ENCODE results near the gene KIRREL3. TPM values are rescaled to one million over a fixed set of nuclear protein-coding genes. Genes with fewer than 3 reads are reported as not detected.

The KIRREL3 gene
- polyA plus RNA-seq, 2 of the 4 experiments (the other 2 are of a cell fraction) = 3.0 to 11.0 TPM

GRCh38 chr11:126598344-126599216, 402.0 kb downstream of the KIRREL3 start:
- no peaks in the 10 kb centered on the region for H3K9me3 ChIP-seq
- no peak for DNase-seq (ENCODE audit: low read depth in 1 of 2, low spot score in 1 of 2)
- H3K4me2 ChIP-seq = no peak overlapping the region
- no peak overlapping the region for H3K27ac ChIP-seq
- no peak for ATAC-seq
- FAIRE-seq = no peak
- 75% methylated on average over 5 of the region's 5 CpGs for WGBS (ENCODE audit: missing lambda C conversion rate)
- H3K4me3 ChIP-seq = no peak overlapping the region
- TF ChIP-seq HDAC2 (IDR thresholded peaks at IDR 0.05) (no peak), RCOR1 (IDR thresholded peaks at IDR 0.05; ENCODE audit: low read depth, low read length) (no peak), GATA3 (IDR thresholded peaks at IDR 0.05; ENCODE audit: borderline replicate concordance) (no peak), ZSCAN20 (CRISPR knock-in tag; IDR thresholded peaks at IDR 0.05) (no peak), BCL3 (IDR thresholded peaks at IDR 0.05) (no peak), ELK1 (IDR thresholded peaks at IDR 0.05; ENCODE audit: low read depth, low read length) (no peak), ZC3H11A (IDR thresholded peaks at IDR 0.05) (no peak), RNF2 (IDR thresholded peaks at IDR 0.05; ENCODE audit: borderline replicate concordance, low read depth) (no peak), CHD2 (IDR thresholded peaks at IDR 0.05; ENCODE audit: low read length, partially characterized antibody) (no peak), USF2 (IDR thresholded peaks at IDR 0.05) (no peak), HOXA7 (CRISPR knock-in tag; IDR thresholded peaks at IDR 0.05) (no peak), JUN (IDR thresholded peaks at IDR 0.05) (no peak), CBX8 (IDR thresholded peaks at IDR 0.05) (no peak), PBX3 (IDR thresholded peaks at IDR 0.05) (no peak), EHF (CRISPR knock-in tag; IDR thresholded peaks at IDR 0.05) (no peak), ESRRA (IDR thresholded peaks at IDR 0.05; ENCODE audit: borderline replicate concordance, low read length) (no peak), FOSL2 (IDR thresholded peaks at IDR 0.05) (no peak), FOSL2 (CRISPR knock-in tag; IDR thresholded peaks at IDR 0.05) (no peak), NR3C1 (IDR thresholded peaks at IDR 0.05) (no peak)
- TF ChIP-seq, protein P1, sequence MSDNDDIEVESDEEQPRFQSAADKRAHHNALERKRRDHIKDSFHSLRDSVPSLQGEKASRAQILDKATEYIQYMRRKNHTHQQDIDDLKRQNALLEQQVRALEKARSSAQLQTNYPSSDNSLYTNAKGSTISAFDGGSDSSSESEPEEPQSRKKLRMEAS (IDR thresholded peaks at IDR 0.05) = no peak
- TF ChIP-seq, protein P2, sequence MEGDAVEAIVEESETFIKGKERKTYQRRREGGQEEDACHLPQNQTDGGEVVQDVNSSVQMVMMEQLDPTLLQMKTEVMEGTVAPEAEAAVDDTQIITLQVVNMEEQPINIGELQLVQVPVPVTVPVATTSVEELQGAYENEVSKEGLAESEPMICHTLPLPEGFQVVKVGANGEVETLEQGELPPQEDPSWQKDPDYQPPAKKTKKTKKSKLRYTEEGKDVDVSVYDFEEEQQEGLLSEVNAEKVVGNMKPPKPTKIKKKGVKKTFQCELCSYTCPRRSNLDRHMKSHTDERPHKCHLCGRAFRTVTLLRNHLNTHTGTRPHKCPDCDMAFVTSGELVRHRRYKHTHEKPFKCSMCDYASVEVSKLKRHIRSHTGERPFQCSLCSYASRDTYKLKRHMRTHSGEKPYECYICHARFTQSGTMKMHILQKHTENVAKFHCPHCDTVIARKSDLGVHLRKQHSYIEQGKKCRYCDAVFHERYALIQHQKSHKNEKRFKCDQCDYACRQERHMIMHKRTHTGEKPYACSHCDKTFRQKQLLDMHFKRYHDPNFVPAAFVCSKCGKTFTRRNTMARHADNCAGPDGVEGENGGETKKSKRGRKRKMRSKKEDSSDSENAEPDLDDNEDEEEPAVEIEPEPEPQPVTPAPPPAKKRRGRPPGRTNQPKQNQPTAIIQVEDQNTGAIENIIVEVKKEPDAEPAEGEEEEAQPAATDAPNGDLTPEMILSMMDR (IDR thresholded peaks at IDR 0.05) = no peak
- CTCF ChIA-PET = interaction anchor here (1.1 to 1.5 kb wide), 3 partner anchors 9 to 392 kb away, joined by 3 to 7 read pairs (median 6); no protein-coding TSS in a partner anchor
- no peaks in the 10 kb centered on the region for H3K4me1 ChIP-seq
- POLR2A ChIA-PET = no interaction called here

DNA sequence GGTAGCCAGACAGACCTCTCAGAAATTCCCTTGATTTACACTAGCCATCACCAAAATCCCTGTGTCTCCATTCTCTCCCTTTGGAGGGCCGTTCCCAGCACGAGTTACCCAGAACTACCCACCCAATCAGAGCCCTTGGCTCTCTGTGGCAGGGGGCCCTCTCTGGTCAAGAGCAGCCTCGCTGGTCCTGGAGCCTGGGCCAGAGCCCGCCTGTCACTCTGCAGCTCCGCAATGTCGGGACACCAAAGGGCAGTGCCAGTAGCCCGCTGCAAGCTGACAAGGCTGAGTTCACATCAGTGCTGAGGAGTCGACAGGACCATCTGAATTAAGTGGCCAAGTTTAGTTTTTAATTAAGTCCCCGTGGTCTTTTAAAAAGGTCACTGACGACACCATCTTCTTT, 403.5 kb downstream of the KIRREL3 start:
- 73% methylated on average over 6 of the region's 10 CpGs for WGBS (ENCODE audit: missing lambda C conversion rate)
- POLR2A ChIA-PET = no interaction called here
- no peak overlapping the region for H3K4me3 ChIP-seq
- FAIRE-seq = no peak
- H3K4me2 ChIP-seq = no peak overlapping the region
- DNase-seq (ENCODE audit: low read depth in 1 of 2, low spot score in 1 of 2) = no peak
- H3K27ac ChIP-seq = no peak overlapping the region
- ATAC-seq = no peak
- no peaks in the 10 kb centered on the region for H3K4me1 ChIP-seq
- H3K9me3 ChIP-seq = no peaks in the 10 kb centered on the region
- CTCF ChIA-PET = no interaction called here
- TF ChIP-seq CHD4 (IDR thresholded peaks at IDR 0.05; ENCODE audit: borderline replicate concordance) (no peak), ZSCAN20 (CRISPR knock-in tag; IDR thresholded peaks at IDR 0.05) (no peak), MAFK (IDR thresholded peaks at IDR 0.05; ENCODE audit: partially characterized antibody) (no peak), RFX5 (IDR thresholded peaks at IDR 0.05) (no peak), FOSL2 (IDR thresholded peaks at IDR 0.05) (no peak), FOSL2 (CRISPR knock-in tag; IDR thresholded peaks at IDR 0.05) (no peak), HOXA7 (CRISPR knock-in tag; IDR thresholded peaks at IDR 0.05) (no peak), MYC (IDR thresholded peaks at IDR 0.05; ENCODE audit: borderline replicate concordance, low read length) (no peak), HDAC2 (IDR thresholded peaks at IDR 0.05) (no peak), CBX2 (IDR thresholded peaks at IDR 0.05; ENCODE audit: borderline replicate concordance, low read depth) (no peak), E2F6 (IDR thresholded peaks at IDR 0.05; ENCODE audit: borderline replicate concordance, low read depth) (no peak), ZNF302 (CRISPR knock-in tag; IDR thresholded peaks at IDR 0.05) (no peak), ZFP36 (IDR thresholded peaks at IDR 0.05; ENCODE audit: borderline replicate concordance, partially characterized antibody) (no peak), EP300 (IDR thresholded peaks at IDR 0.05) (no peak), BCL3 (IDR thresholded peaks at IDR 0.05) (no peak)

All from A549 (cell line).